ENCODE data around the gene RAB6B.

RAB6B gene

DNA sequence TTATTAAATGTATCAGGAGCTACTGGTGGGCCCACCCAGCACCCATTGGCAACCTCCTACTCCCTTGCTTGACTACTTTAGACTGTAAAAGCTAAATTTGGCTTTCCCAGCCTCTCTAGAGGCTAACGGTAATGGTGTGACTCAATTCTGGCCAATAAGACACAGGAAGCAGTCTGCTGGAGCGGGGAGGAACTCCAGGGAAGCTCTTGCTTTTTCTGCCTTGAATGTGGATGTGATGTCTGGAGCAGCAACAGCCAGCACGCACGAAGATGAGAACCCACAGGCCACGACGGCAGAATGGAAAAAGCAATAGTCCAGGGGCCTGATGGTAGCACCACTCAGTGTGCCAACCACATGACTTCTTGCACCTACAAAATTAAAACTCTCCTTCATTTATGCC is 39.9 kb downstream of the RAB6B start:
- DNase-seq (ENCODE audit: low spot score): no peak

DNA sequence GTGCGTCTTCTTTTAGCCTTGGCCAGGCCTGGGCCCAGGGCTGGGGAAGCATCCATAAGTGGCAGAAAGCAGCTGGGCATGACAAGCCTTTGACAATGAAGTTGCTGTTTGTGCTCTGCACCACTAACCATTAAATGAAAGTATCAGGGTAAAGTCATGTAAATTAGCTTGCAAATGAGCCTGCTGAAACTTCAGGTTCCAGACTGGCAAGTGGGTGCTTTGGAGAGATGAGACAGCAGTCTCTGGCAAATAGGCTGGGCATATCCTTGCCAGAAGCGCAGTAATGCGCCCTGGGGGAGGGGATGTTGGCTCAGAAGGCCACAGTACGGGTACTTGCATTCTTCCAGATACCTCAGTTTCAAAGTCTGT is 40.7 kb downstream of the RAB6B start:
- DNase-seq (ENCODE audit: low spot score): no peak

DNA sequence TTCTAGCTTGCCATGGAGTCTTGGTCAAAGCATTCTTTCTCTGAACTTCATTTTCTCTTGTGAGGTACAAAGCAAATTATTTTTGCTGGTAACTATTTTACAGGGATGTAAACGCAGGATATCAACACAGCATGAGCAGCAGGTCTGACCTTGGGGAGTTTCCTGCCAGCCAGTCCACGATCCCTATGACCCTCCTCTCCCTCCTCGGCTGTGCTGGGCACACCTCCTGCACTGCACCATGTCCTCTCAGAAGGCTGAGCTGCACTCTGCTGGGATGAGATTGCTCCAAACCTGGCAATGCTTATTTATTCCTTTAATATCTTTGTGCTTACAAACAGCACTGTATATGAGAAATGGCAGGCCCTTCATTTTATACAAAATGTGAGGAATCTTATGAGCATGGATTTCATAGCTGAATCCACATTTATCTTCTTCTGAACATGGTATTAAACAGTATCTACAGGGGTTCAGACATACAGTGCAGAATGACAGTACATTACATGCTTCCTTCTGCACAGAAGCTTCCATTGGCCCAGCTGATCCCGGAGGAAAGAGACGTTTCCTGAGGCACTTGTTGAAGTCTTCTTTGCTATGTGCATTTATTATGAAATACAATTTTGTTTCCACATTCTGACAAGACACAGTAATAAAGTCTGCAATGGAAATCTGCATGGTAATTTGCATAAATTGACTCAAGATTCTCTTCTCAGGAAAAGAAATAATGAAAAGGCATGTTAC is 41.2 kb downstream of the RAB6B start:
- DNase-seq (ENCODE audit: low spot score): no peak

DNA sequence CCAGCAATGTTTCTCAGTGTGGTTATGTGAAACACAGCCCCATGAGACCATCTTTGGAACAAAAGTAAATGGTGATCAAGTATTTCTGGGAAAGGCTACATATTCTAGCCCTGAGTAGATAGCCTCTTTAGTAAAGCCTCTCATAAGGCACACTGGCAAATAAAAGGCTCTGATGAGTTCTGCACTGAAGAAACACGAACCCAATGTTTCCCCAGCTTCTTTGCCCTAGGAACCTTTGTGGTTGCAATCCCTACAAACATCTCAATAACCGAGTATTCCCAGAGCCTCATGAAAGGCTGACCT is 41.8 kb downstream of the RAB6B start:
- DNase-seq (ENCODE audit: low spot score): no peak

DNA sequence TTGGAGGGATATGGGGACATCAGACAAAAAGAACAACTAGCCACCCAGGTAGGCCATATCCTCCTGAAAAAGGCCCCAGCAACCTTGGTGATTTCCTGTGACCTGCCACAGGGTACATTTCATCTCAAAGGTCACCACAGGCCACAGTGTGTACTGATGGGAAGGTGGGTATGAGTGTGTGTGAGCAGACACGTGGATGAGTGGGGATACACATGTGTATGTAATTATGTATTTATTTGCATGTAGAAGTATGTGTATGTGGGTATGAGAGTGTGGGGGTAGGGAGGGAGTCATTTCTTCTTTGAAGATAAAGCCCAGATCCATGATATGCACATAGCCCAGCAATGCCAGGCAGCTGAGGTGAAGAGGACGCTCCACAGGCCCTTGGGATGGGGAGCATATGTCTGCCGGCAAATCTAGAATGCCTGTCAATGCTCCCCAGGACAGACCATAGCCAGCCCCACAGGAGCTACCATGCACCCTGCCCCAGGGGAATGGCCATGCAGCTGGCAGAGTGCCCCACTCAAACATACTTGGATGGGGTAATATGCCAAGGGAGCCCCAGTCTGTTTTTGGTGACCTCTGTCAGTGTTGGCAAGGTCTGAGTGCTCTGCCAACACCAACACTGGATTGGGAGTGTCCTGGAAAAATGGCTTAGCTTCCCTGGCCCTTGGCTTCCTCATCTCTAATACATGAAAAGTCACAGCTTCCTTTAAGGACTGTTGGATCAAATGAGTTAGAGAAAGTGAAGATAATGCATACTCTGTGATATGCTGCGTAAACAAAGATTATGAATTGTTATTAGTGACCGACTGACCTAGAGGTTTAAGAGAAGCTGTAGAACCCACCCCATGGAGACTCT is 42.4 kb downstream of the RAB6B start:
- no peak for DNase-seq (ENCODE audit: low spot score)

DNA sequence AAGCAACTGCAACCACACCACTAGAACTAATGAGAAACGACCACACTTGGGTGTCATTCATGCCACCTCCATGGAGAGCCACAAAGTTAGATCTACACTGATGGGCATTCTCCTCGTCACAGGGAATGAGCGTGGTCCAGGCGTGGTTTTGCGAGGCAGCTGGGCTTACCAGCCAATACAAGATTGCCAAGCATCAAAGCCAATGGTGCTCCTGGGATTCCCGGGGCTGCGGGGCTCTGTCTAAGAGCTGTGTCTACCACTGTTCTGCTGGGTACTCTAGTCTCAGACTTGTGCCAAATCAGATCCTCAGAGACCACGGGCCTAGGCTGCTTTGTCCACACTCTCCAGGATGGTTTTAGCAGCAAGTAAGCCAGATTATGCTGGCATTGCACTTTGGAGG is 43.8 kb downstream of the RAB6B start:
- DNase-seq (ENCODE audit: low spot score): no peak

DNA sequence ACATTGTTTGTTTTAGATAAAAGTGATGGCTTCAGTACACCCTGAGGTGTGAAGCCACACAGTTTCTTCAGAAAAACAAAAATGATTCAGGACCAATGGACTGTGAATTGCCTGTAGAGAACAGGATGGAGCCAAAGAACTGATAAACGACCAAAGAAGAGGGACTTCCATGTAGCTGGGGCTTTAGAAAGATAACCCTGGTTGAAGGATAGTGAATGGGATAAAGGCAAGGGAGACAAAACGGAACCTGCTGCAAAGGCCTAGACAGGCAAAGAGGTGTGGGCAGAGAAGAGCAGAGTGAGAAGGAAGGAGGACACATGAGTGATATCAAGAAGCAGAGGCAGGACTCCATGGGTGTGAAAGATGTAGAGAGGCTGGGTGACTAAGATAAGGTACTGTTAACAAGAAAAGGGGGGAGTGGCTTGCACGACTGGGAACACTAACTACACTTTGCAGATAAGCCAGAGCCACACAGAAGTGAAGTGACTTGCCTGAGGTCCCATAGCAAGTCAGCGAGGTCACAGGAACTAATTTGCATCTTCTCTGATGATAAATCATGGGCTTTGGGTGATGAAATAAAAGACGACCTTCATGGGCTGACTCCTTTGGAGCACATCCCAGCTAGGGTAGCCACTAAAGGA is 44.3 kb downstream of the RAB6B start:
- no peak for DNase-seq (ENCODE audit: low spot score)

DNA sequence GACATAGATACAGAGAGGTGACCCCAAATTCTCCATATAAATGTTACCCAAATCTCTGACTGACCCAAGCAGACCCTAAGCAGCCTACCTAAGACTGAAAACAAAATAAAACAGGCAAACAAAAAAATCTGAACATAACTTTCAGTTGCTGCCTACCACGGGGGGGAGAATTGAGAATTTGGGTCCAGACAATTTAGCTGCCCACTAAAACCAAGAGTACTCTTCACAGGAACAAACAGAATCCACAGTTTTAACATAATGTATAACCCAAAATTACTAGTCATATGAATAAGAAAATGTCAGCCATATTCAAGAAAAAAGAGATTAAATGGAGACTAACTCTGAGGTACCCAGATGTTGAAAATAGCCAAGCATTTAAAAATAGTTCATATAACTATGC is 45.6 kb downstream of the RAB6B start:
- DNase-seq (ENCODE audit: low spot score): no peak

DNA sequence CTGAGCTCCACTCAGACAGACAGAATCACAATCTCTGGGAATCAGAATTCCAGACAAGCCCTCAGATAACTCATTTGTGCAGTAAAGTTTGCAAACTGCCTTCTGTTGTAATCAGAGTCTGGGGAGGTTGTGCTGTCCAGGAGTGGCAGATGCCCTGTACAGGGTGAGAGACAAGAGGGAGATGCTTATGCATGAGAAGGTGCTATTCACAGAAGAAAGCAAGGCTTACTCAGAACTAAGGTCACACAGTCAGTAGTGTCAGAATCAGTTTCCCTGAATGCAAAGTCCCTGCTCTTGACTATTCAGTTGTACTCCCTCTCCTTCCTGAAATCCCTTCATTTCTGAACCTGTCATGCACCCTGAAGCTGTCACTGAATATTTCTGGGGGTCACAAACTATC is 46.3 kb downstream of the RAB6B start:
- DNase-seq (ENCODE audit: low spot score): no peak

DNA sequence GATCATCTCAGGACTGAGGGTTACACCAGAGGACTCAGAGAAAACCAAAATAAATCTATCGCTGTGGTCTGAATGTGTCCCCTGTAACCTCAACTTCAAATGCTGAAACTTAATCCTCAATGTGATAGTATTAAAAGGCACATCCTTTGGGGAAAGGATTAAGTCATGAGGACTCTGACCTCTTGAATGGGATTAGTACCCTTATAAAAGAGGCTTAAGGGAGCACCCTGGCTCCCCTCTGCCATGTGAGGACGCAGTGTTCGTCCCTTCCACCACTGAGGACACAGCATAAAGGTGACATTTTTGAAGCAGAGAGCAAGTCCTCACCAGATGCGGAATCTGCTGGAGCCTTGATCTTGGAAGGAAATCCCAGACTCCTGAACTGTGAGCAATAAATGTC is 50.6 kb downstream of the RAB6B start:
- DNase-seq (ENCODE audit: low spot score): no peak

DNA sequence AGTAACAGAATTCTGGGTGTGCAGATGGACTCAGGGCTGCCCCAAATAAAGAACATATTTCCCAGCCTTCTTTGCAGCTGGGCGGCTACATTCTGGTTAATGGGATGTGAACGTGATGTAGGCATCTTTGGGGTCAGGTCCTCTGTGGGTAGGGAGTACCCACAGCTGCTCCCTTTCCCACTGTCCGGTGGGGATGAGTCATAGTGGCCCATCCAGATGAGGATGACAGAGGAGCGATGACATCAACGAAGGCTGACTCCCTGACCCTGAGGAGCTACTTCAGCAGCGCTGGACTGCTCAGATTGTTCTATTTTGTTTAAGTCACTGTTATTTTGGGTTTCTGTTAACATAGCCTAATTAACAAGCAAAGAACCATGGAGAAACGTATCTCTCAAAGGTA is 52.0 kb downstream of the RAB6B start:
- no peak for DNase-seq (ENCODE audit: low spot score)

DNA sequence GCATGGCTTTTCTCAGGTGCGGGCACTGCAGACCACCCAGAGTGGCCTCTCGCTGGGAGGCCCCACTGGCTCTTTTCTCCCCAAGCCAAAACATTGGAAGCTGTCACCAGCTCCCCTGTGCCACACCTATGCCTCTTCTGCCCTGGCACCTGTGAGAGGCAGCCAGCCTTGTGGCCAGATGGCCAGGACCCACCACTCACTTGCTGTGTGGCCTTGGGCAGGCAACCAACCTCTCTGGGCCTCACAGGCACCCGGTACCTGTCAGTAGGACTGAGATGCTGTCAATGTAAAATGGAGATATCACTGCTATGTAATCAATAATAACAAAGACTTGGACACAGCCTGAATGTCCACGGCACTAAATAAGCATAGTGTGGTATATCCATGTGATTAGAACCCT is 53.5 kb downstream of the RAB6B start:
- no peak for DNase-seq (ENCODE audit: low spot score)

DNA sequence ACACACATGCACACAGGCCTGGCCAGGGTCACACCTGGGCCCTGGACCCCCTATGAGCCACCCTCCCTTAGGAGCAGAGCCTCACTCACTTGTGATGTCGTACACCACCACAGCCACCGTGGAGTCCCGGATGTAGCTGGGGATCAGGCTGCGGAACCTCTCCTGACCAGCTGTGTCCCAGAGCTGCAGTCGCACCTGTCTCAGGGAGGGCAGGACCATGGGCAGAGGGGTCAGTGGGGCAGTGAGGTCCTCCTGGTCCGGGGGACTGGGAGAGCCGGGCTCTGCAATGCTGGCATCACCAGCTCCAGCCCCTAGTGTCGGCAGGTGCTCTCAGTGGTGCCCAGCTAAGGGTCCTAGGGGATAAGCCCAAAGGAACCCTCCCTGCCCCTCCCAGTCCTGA is 54.5 kb downstream of the RAB6B start:
- no peak for DNase-seq (ENCODE audit: low spot score)

DNA sequence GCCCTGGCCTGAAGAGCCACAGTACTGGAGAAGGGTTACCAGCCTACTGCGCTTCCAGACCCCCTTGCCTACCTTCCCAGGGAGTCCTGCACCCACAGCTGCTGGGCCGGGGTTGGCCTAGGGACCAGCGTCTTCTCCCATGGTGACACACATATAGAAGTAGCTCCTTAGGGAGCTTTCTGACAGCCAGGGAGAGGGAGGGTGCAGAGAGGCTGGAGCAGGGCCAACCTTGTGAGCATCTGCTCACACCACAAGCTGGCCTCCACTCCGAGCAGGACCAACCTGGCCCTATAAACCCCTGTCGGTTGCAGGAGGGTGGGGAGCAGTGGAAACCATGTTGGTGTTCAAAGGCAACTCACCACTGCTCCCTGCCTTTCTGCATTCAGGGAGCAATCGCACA is 54.9 kb downstream of the RAB6B start:
- no peak for DNase-seq (ENCODE audit: low spot score)

DNA sequence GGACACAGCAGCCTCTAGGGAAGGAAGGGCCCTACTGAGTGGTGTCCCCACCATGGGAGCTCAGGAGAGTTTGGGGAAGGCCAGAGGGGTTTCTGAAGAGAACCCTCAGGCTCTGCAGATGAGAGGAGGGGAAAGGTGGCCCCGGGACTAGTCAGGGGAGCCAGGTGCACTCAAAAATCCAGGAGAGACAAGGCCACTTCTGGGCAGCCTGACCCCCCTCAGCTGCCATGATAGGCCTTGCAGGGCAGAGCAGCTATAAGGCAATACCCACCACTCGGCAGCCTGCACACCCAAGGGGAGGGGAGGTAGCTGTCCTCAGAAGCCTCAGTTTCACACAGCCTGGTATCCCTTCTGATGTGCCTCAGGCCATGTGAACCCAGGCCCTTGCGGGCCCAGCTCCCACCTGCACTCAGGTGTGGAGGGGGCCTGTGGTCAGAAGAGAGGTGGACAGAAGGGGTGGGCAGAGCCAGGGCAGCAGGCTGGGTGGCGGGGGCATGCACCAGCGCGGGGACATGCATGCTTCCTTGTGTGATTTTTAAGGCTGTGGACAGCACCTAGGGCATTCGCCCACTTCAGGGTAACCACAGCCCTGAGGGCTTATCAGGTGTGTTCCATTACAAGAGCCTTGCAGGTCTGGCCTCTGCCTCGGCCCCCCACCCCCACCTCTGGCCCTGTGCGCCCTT is 55.5 kb downstream of the RAB6B start:
- no peak for DNase-seq (ENCODE audit: low spot score)

DNA sequence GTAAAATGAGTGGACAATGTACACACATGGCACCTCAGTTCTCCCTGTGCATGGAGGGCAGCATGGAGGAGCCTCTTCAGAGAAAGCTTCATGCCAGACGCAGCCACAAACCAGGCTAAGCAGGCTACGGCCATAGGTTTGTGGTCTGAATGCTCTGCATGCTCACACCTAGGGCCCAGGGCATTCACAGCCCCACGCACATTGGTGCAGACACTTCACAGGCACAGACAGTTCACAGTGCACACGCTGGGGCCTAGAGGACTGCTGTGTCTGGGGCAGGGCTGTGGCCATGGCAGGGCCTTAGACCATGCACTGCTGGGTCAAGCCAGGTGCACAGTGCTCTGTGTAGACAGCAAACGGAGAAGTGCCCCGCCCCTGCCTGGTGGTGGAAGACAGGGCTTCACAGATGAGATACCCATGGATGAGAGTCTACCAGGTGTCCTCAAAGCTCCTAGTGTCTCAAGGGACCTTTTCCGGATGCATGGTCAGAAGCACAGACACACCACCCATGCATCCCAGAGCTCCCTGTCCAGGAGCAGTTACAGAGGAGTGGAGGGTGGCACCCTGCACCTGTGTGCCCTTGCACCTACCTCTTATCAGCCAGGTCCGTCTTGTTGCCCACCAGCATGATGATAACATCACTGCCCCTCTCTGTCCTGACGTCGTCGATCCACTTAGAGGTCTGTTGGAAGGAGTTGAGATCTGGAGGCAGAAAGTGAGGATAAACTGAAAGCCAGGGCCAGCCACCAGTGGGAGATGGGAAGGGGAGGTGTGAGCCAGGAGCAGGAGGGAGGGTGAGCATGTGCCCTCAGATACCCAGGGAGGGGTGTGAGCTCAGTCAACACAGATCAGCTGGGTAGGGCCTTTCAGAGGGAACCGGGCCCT is 56.5 kb downstream of the RAB6B start:
- no peak for DNase-seq (ENCODE audit: low spot score)

DNA sequence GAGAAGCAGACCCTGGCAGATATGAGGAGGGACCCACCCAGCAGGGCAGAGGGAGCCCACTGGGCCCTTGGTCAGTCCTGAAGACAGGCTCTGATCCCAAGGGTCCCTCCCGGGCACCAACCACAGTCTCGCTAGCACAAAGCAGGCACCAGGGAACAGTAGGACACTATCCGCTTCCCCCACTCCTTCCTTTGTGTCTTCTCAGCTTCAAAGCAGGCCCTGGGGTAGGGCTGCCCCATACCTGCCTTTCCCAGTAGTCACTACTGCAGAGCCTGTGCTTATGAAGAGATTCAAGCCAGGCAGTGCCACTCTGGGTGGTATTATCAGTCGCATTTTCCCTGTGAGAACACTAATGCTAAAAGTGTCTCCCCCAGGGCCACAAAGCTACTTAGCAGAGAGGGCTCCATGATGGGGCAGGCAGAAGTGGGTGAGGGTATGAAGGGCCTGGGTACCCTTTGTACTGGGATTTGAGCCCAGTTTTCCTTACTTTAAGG is 57.3 kb downstream of the RAB6B start:
- DNase-seq (ENCODE audit: low spot score): no peak

DNA sequence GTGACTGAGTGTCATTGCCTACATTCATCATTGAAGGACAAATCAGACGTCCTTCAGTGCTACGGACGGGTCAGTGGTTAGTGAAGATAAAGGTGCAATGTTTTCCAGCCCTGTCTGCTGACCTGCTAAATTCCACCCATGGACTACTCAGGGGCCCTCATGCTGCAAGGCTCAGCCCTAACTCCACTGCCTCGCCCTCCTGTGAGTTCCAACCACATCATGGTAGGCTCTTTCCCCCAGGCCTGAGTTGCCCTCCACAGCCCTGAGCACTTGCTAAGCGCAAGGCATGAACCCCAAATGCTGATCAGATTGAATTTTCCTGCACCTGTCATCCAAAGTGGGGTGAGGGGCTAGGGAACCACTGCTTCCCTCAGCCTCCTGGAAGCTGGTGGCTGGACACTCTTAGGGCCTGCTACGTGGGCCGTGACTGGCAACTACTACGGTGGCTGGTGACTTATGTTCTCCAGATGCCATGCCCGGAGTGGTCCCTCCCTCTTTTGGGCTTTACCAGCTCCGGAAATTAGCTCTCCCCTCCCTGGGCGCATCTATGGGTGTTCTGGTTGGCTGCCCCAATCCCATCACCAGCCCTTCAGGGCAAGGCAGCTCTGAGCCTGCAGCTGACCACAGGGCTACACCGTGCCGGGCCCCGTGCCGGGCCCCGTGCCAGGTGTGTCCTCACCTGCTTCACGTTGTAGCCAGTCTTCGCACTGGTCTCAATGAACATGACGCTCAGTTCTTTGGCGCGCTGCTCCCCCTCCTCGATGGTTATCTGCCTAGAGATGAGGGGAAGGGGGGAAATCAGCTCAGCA is 58.0 kb downstream of the RAB6B start:
- no peak for DNase-seq (ENCODE audit: low spot score)

DNA sequence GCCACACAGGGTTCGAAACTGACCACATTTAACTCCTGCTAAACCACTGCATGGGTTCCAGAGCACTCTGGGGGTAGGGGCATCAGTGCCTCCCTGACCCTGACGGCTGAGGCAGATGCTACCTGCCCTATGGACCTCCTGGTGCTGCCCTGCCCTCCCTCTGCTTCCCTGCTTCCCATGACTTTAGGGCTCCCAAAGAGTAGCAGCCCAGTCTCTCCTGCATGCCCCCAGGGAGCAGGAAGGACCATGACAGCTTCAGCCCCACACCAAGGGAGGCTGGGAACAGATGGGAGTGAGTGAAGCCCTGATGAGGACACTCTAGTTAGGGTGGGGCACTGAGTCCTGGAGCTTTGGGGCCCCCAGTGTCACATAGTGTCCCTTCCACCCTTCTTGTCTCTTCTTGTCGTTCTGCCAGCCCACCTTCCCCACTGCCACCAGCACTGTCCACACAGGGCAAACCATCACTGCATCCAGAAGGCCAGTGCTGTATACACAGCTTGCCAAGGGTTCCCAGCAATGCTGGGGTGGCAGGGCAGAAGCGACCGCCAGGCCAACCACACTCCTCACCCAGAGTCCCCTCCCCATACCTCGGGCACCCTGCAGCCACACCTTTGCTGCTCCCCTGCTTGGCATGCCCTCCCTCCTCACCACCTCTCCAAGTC is 59.1 kb downstream of the RAB6B start:
- no peak for DNase-seq (ENCODE audit: low spot score)

DNA sequence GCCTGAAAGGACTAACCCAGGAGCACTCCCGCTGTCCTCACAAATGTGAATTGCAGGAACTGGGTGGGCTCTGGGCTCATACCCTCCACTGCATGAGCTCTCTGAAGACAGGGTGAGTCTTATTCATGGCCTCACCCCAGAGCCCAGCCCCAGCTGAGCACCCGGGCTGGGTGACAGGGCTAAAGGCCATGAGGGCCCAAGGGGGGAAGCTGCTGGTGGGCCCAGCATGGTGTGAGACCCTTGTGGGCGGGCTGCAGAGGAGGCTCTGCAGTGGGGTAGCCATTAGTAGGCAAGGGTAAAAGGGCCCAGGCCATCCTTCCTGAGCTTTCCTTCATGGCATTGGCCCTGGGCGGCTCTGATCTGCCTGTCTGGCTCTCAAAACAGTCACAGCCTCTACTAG is 59.7 kb downstream of the RAB6B start:
- DNase-seq (ENCODE audit: low spot score): no peak
